NCI-H510A treated with DMSO at 0.1 percent for 48 hours (cell line): ENCODE measurements around the gene HNRNPA3.
"Not testable (repeated sequence)": the region's sequence is repeated elsewhere in the genome, so short reads cannot be mapped to it uniquely, and the experiment has no call there.

ENCODE experiments used
- DNase-seq: peaks from one replicate; lab custom pipeline; 2025; lab: John Stamatoyannopoulos, UW

The HNRNPA3 gene

GRCh38 chr2:177212106-177212890, at the start of gene HNRNPA3:
HNRNPA3 (plus strand) TSS chr2:177212794; CDS start chr2:177212800, 6 bp downstream.
- peak; percentile 99 for DNase-seq

- DNase-seq: no peak
These were observed 48.5 kb upstream of the HNRNPA3 start for GRCh38 chr2:177164131-177164530.

- DNase-seq: peak; percentile 97
These were observed 48.0 kb upstream of the HNRNPA3 start for GRCh38 chr2:177164584-177165052.

GRCh38 chr2:177165061-177165583, 47.5 kb upstream of the HNRNPA3 start:
- peak; percentile 87 for DNase-seq

GRCh38 chr2:177165721-177166711, 46.6 kb upstream of the HNRNPA3 start:
- DNase-seq: no peak

- peak; percentile 98 for DNase-seq
These were observed 42.6 kb upstream of the HNRNPA3 start for GRCh38 chr2:177169810-177170514.

- no peak for DNase-seq
These were observed 41.2 kb upstream of the HNRNPA3 start for GRCh38 chr2:177171418-177171865.

- DNase-seq: no peak
These were observed 40.3 kb upstream of the HNRNPA3 start for GRCh38 chr2:177172034-177172880.

- no peak for DNase-seq
These were observed 38.1 kb upstream of the HNRNPA3 start for GRCh38 chr2:177174486-177174885.

- DNase-seq: no peak
These were observed 36.5 kb upstream of the HNRNPA3 start for GRCh38 chr2:177175917-177176668.

- no peak for DNase-seq
These were observed 33.8 kb upstream of the HNRNPA3 start for GRCh38 chr2:177178797-177179196.

- DNase-seq: no peak
These were observed 33.4 kb upstream of the HNRNPA3 start for GRCh38 chr2:177179227-177179626.

GRCh38 chr2:177179671-177180070, 32.9 kb upstream of the HNRNPA3 start:
- DNase-seq: not testable (repeated sequence)

- DNase-seq: no peak
These were observed 32.2 kb upstream of the HNRNPA3 start for GRCh38 chr2:177180269-177181000.

- no peak for DNase-seq
These were observed 28.7 kb upstream of the HNRNPA3 start for GRCh38 chr2:177183860-177184259.

- no peak for DNase-seq
These were observed 28.0 kb upstream of the HNRNPA3 start for GRCh38 chr2:177184606-177185005.

GRCh38 chr2:177186038-177186437, 26.6 kb upstream of the HNRNPA3 start:
- DNase-seq: not testable (repeated sequence)

- no peak for DNase-seq
These were observed 24.8 kb upstream of the HNRNPA3 start for GRCh38 chr2:177187631-177188312.
